ENCODE data around the gene CHKA. TPM values are rescaled to one million over a fixed set of nuclear protein-coding genes. Genes with fewer than 3 reads are reported as not detected.

CHKA gene
- total RNA-seq, 2 donors from 2014 or later = 56.1 to 75.9 TPM

DNA sequence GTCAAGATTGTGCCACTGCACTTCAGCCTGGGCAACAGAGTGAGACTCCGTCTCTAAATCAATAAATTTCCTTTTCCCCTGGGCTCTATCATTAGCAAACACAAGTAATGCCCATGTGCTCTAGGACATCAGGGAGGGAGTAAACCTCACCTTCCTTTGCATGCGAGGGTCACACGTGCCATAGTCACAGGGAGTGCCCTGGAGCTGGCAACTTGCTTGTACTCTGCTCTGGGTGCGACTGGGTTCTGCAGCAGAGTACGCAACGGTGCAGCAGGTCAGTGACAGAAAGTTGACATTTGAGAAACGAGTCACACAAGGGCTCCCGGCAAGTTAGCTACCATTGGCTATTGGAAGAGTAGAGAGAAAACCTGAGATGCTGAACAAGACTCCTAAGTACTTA is 32.6 kb upstream of the CHKA start:
- H3K4me1 ChIP-seq (ENCODE audit: control insufficient read depth, insufficient read depth, low read length) = no peaks in the 10 kb centered on the region
- H3K36me3 ChIP-seq (ENCODE audit: control insufficient read depth, insufficient read depth, low read length) = peaks cover 26% of the 10 kb centered on the region
- Mint-ChIP-seq H3K27ac (no peak overlapping the region), H3K4me3 (no peak overlapping the region), H3K4me1 (no peaks in the 10 kb centered on the region), H3K9me3 (no peaks in the 10 kb centered on the region), H3K27me3 (ENCODE audit: insufficient read depth) (no peaks in the 10 kb centered on the region), H3K36me3 (ENCODE audit: low read depth) (peaks cover 17% of the 10 kb centered on the region)
- no peak overlapping the region for H3K4me3 ChIP-seq (ENCODE audit: low read length)
- DNase-seq = no peak
- WGBS, 2 experiments (ENCODE audit: insufficient coverage in 1 of 2, insufficient read length in 1 of 2) = 94% methylated on average over 8 of the region's 8 CpGs
- H3K27me3 ChIP-seq (ENCODE audit: control insufficient read depth, insufficient read depth, low read length, poor library complexity, severe bottlenecking) = no peaks in the 10 kb centered on the region
- H3K27ac ChIP-seq (ENCODE audit: low read depth, low read length) = no peak overlapping the region
- no peaks in the 10 kb centered on the region for H3K9me3 ChIP-seq (ENCODE audit: control insufficient read depth, low read length)
- no peak overlapping the region for H3K9ac ChIP-seq (ENCODE audit: extremely low read depth, low read length, poor library complexity, severe bottlenecking)
- TF ChIP-seq, protein P1, sequence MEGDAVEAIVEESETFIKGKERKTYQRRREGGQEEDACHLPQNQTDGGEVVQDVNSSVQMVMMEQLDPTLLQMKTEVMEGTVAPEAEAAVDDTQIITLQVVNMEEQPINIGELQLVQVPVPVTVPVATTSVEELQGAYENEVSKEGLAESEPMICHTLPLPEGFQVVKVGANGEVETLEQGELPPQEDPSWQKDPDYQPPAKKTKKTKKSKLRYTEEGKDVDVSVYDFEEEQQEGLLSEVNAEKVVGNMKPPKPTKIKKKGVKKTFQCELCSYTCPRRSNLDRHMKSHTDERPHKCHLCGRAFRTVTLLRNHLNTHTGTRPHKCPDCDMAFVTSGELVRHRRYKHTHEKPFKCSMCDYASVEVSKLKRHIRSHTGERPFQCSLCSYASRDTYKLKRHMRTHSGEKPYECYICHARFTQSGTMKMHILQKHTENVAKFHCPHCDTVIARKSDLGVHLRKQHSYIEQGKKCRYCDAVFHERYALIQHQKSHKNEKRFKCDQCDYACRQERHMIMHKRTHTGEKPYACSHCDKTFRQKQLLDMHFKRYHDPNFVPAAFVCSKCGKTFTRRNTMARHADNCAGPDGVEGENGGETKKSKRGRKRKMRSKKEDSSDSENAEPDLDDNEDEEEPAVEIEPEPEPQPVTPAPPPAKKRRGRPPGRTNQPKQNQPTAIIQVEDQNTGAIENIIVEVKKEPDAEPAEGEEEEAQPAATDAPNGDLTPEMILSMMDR (conservative IDR thresholded peaks at IDR 0.05) = no peak

DNA sequence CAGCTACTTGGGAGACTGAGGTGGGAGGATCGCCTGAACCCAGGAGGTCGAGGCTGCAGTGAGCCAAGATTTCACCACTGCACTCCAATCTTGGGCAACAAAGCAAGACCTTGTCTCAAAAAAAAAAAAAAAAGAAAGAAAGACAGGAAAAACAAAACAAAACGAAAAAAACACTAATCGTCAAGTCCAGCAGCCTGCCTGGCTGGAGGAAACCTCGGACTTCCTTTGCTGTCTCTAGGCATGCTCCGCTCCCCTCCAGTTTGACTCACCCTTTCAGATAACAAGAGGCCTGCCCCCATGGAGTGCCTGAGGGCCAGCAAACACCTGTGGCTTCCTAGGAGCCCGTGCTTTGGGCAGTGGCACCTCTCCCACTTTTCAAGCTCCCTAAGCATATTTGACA is 28.8 kb upstream of the CHKA start:
- Histone ChIP-seq H3K9ac (ENCODE audit: extremely low read depth, low read length, poor library complexity, severe bottlenecking) (no peak overlapping the region), H3K27ac (ENCODE audit: low read depth, low read length) (no peak overlapping the region), H3K4me3 (ENCODE audit: low read length) (no peak overlapping the region), H3K36me3 (ENCODE audit: control insufficient read depth, insufficient read depth, low read length) (no peaks in the 10 kb centered on the region), H3K4me1 (ENCODE audit: control insufficient read depth, insufficient read depth, low read length) (peaks cover 5% of the 10 kb centered on the region), H3K9me3 (ENCODE audit: control insufficient read depth, low read length) (no peaks in the 10 kb centered on the region), H3K27me3 (ENCODE audit: control insufficient read depth, insufficient read depth, low read length, poor library complexity, severe bottlenecking) (no peaks in the 10 kb centered on the region)
- 86 to 88% methylated on average over 7 of the region's 7 CpGs for WGBS, 2 experiments (ENCODE audit: insufficient coverage in 1 of 2, insufficient read length in 1 of 2)
- Mint-ChIP-seq H3K36me3 (ENCODE audit: low read depth) (no peaks in the 10 kb centered on the region), H3K27me3 (ENCODE audit: insufficient read depth) (no peaks in the 10 kb centered on the region), H3K9me3 (no peaks in the 10 kb centered on the region), H3K27ac (no peak overlapping the region), H3K4me3 (no peak overlapping the region), H3K4me1 (peaks cover 6% of the 10 kb centered on the region)
- TF ChIP-seq, protein P1 (conservative IDR thresholded peaks at IDR 0.05) = no peak
- DNase-seq = no peak

DNA sequence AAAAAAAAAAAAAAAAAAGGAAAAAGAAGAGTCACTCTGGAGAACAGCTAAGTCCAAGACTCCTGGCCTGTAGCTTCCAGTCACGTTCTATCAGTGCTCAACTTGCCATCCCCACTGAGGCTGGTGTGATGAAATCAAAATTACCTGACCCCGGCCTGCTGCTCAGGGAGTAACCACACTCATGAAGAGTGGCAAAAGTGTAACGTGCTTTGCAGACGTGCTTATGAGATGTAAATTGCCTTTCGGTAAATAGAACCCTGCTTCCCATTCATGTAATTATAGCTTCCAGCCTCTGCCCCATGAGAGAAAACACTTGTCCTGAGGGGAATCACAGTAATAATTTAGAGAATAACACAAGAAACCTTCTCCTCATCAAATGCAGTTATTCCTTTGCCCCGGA is 28.2 kb upstream of the CHKA start:
- Mint-ChIP-seq H3K27ac (no peak overlapping the region), H3K27me3 (ENCODE audit: insufficient read depth) (no peaks in the 10 kb centered on the region), H3K4me1 (peaks cover 6% of the 10 kb centered on the region), H3K9me3 (no peaks in the 10 kb centered on the region), H3K36me3 (ENCODE audit: low read depth) (no peaks in the 10 kb centered on the region), H3K4me3 (no peak overlapping the region)
- TF ChIP-seq, protein P1 (conservative IDR thresholded peaks at IDR 0.05) = no peak
- H3K4me3 ChIP-seq (ENCODE audit: low read length) = no peak overlapping the region
- 83 to 91% methylated on average over 6 of the region's 6 CpGs for WGBS, 2 experiments (ENCODE audit: insufficient coverage in 1 of 2, insufficient read length in 1 of 2)
- peaks cover 5% of the 10 kb centered on the region for H3K4me1 ChIP-seq (ENCODE audit: control insufficient read depth, insufficient read depth, low read length)
- no peaks in the 10 kb centered on the region for H3K27me3 ChIP-seq (ENCODE audit: control insufficient read depth, insufficient read depth, low read length, poor library complexity, severe bottlenecking)
- no peak overlapping the region for H3K27ac ChIP-seq (ENCODE audit: low read depth, low read length)
- H3K36me3 ChIP-seq (ENCODE audit: control insufficient read depth, insufficient read depth, low read length) = no peaks in the 10 kb centered on the region
- no peaks in the 10 kb centered on the region for H3K9me3 ChIP-seq (ENCODE audit: control insufficient read depth, low read length)
- no peak for DNase-seq
- no peak overlapping the region for H3K9ac ChIP-seq (ENCODE audit: extremely low read depth, low read length, poor library complexity, severe bottlenecking)
